Esophagus squamous epithelium (tissue), 5 donors: ENCODE data around the gene RGS2. TPM values are rescaled to one million over a fixed set of nuclear protein-coding genes. Genes with fewer than 3 reads are reported as not detected.

Experiments used
- DNase-seq: peaks from one replicate; lab custom pipeline; 2025; lab: John Stamatoyannopoulos, UW
- H3K27ac ChIP-seq, 4 donors: fragments of 200-600 bp; sonication (generic); one replicate each; pipeline ENCODE4 v1.5.1; 2016 to 2019; ENCODE audit warnings: mild to moderate bottlenecking in 1 of 4
- H3K27me3 ChIP-seq, 4 donors: fragments of 200-600 bp; sonication (generic); 1 replicate in 3 of 4; 2 replicates in 1 of 4; pipeline versions ENCODE4 v1.5.1 to v1.6.0; 2017 to 2021; ENCODE audit warnings: antibody characterized with exemption in 1 of 4
- H3K36me3 ChIP-seq, 3 donors: fragments of 200-600 bp; sonication (generic); one replicate each; pipeline ENCODE4 v1.5.1; 2016 to 2019
- H3K4me1 ChIP-seq, 3 donors: fragments of 200-600 bp; sonication (generic); one replicate each; pipeline ENCODE4 v1.5.1; 2017 to 2019
- H3K4me3 ChIP-seq, 4 donors: fragments of 200-600 bp; sonication (generic); 1 replicate in 3 of 4; 2 replicates in 1 of 4; pipeline ENCODE4 v1.5.1; 2016 to 2019; ENCODE audit warnings: mild to moderate bottlenecking in 2 of 4, moderate library complexity in 1 of 4
- H3K9me3 ChIP-seq, 3 donors: fragments of 200-600 bp; sonication (generic); one replicate each; pipeline ENCODE4 v1.5.1; 2016 to 2019
- CTCF ChIP-seq, 6 experiments: fragments of 450-650 bp in 4 of 6; fragments of 200-600 bp in 2 of 6; sonication (generic) in 2 of 6; IDR thresholded peaks; one replicate each; pipeline ENCODE4 v1.5.1; 2016 to 2019; ENCODE audit warnings: antibody characterized with exemption in 6 of 6, mild to moderate bottlenecking in 4 of 6, moderate library complexity in 4 of 6
- POLR2A ChIP-seq, 4 donors: fragments of 450-650 bp; IDR thresholded peaks; one replicate each; pipeline ENCODE4 v1.6.1; 2017; ENCODE audit warnings: antibody characterized with exemption in 4 of 4, mild to moderate bottlenecking in 4 of 4, moderate library complexity in 3 of 4
- WGBS, 2 donors: methylation state at CpG; one replicate each; pipeline ENCODE4 v1.1.5; 2018; 5-methylcytosine and 5-hydroxymethylcytosine counted together
- intact Hi-C: fragments of 100-400 bp; cut with DNase I; formaldehyde crosslinking; loops from one replicate; pipeline ENCODE4 v1.15.0; 2022
- total RNA-seq, 4 donors: library from RNA; depleted of rRNA; stranded (reverse); fragments of >200 nt; gene quantifications; one replicate each; pipeline ENCODE4 v1.1.0, GENCODE V29; 2016
- donor health status: DM: yes; HTN: yes; CAD: no.

Gene RGS2
- 100 to 1,000 TPM in 1 of 4 donors, 10 to 100 TPM in 2, 1 to 10 TPM in 1; 7.9 to 115 (median 26.6) TPM for total RNA-seq

- 0 to 1% methylated on average over 9 to 29 of the region's 72 CpGs for WGBS, 2 donors
Observed at GRCh38 chr1:192808518-192809306, at the start of gene RGS2. Gene RGS2, plus strand, starts transcription at chr1:192809039. Its CDS starts 33 bp downstream, at chr1:192809072.

GRCh38 chr1:192759104-192759503 lies 49.7 kb upstream of the RGS2 start:
- no peak for DNase-seq
- Histone ChIP-seq H3K4me1 (no peaks in the 10 kb centered on the region), H3K9me3 (no peaks in the 10 kb centered on the region), H3K36me3 (no peaks in the 10 kb centered on the region), H3K27ac (no peak overlapping the region), H3K27me3 (no peaks in the 10 kb centered on the region), H3K4me3 (no peak overlapping the region)
- 96% methylated on average over 1 of the region's 1 CpG for WGBS, 2 donors
- intact Hi-C loops: no loop called here
- no peak for TF ChIP-seq CTCF (IDR thresholded peaks at IDR 0.05)
- TF ChIP-seq POLR2A (IDR thresholded peaks at IDR 0.05): no peak

More at GRCh38 chr1:192808518-192809306, at the start of gene RGS2:
- H3K27ac ChIP-seq: peak within 1 kb of the TSS; percentile 84 to 96 (median 90)
- peaks cover 0 to 42% (median 13%) of the 10 kb centered on the region in 3 donors for H3K4me1 ChIP-seq
- no peaks in the 10 kb centered on the region for H3K27me3 ChIP-seq
- H3K4me3 ChIP-seq: peak within 1 kb of the TSS; percentile 48 to 86 (median 72)
- TF ChIP-seq POLR2A (IDR thresholded peaks at IDR 0.05) (peak in 3 of 4 donors; percentile 90 to 99 (median 99)), CTCF (IDR thresholded peaks at IDR 0.05) (peak in 1 of 6 experiments; percentile 2)
- H3K9me3 ChIP-seq: no peaks in the 10 kb centered on the region
- intact Hi-C loops: loop anchor here (5.0 kb wide), 2 partner anchors 204 to 314 kb away; partner anchors contain the start of gene CDC73
- peak; percentile 69 for DNase-seq
- H3K36me3 ChIP-seq: peaks cover 0 to 20% (median 0%) of the 10 kb centered on the region in 3 donors

- Histone ChIP-seq H3K9me3 (no peaks in the 10 kb centered on the region), H3K4me1 (peaks cover 0 to 6% (median 0%) of the 10 kb centered on the region in 3 donors), H3K4me3 (no peak overlapping the region), H3K27ac (no peak overlapping the region), H3K36me3 (no peaks in the 10 kb centered on the region), H3K27me3 (no peaks in the 10 kb centered on the region)
- intact Hi-C loops: no loop called here
- TF ChIP-seq CTCF (IDR thresholded peaks at IDR 0.05) (no peak), POLR2A (IDR thresholded peaks at IDR 0.05) (no peak)
- 87 to 90% methylated on average over 4 of the region's 4 CpGs for WGBS, 2 donors
- no peak for DNase-seq
Observed at GRCh38 chr1:192762265-192762664, 46.6 kb upstream of the RGS2 start.

DNA sequence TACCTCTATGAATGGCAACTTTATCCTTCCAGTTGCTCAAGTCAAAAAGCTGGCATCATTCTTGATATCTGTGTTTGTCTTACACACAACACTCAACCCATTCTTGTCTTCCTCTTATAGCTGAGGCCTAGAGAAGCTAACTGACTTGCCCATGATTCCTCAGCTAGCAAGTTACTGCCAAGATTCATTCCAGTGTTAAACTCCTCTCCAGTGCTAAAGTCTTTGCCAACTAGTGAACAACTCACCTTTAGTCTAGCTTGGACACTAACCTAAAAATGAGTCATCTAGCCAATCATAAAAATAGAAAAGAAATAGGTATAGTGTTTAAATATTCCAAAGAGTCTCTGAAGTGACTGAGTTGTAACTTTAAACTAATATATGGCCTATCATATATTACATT lies 45.6 kb upstream of the RGS2 start:
- DNase-seq: no peak
- H3K9me3 ChIP-seq: no peaks in the 10 kb centered on the region
- no peak overlapping the region for H3K27ac ChIP-seq

More for the DNA sequence above, 45.6 kb upstream of the RGS2 start:
- H3K36me3 ChIP-seq: no peaks in the 10 kb centered on the region
- H3K4me1 ChIP-seq: peaks cover 0 to 6% (median 0%) of the 10 kb centered on the region in 3 donors
- TF ChIP-seq POLR2A (IDR thresholded peaks at IDR 0.05) (no peak), CTCF (IDR thresholded peaks at IDR 0.05) (no peak)
- intact Hi-C loops: no loop called here
- no peak overlapping the region for H3K4me3 ChIP-seq
- H3K27me3 ChIP-seq: no peaks in the 10 kb centered on the region
